Neuronal stem cell (in vitro differentiated cells): Measurements from ENCODE around the gene SPRR5.

Experiments used
- DNase-seq: peaks from one replicate; pipeline ENCODE4 v3.0.0-alpha.2; 2013; ENCODE audit warnings: low spot score
- H2AFZ ChIP-seq: one replicate; pipeline ENCODE4 v1.6.1; 2013; ENCODE audit warnings: mild to moderate bottlenecking, low read length, inconsistent platforms
- H2AK5ac ChIP-seq: 2 replicates; pipeline ENCODE4 v1.6.1; 2013; ENCODE audit warnings: low read depth, mild to moderate bottlenecking, inconsistent platforms, low read length, moderate library complexity, mixed read lengths
- H2BK120ac ChIP-seq: 2 replicates; pipeline ENCODE4 v1.6.1; 2013; ENCODE audit warnings: low read depth, mild to moderate bottlenecking, inconsistent platforms, low read length, moderate library complexity, mixed read lengths
- H2BK12ac ChIP-seq: one replicate; pipeline ENCODE4 v1.6.1; 2013; ENCODE audit warnings: low read length, inconsistent platforms
- H2BK15ac ChIP-seq: 2 replicates; pipeline ENCODE4 v1.6.1; 2013; ENCODE audit warnings: mild to moderate bottlenecking, low read length, inconsistent platforms, mixed read lengths
- H2BK5ac ChIP-seq: one replicate; pipeline ENCODE4 v1.6.1; 2013; ENCODE audit warnings: inconsistent platforms, mild to moderate bottlenecking, low read length, moderate library complexity
- H3K14ac ChIP-seq: one replicate; pipeline ENCODE4 v1.6.1; 2013; ENCODE audit warnings: low read length, inconsistent platforms
- H3K18ac ChIP-seq: 2 replicates; pipeline ENCODE4 v1.6.1; 2013; ENCODE audit warnings: low read length, inconsistent platforms
- H3K23ac ChIP-seq: 2 replicates; pipeline ENCODE4 v1.6.1; 2013; ENCODE audit warnings: low read depth, mild to moderate bottlenecking, mixed read lengths, low read length, inconsistent platforms; ENCODE audit not compliant: poor library complexity
- H3K27ac ChIP-seq: replicated peaks from 3 replicates; pipeline ENCODE4 v1.5.1; 2013; ENCODE audit warnings: low read length, inconsistent platforms
- H3K27me3 ChIP-seq, 3 experiments: 2 replicates each; pipeline ENCODE4 v1.6.1; 2013; ENCODE audit warnings: low read length in 3 of 3, mild to moderate bottlenecking in 2 of 3, inconsistent platforms in 1 of 3, low read depth in 1 of 3, mixed read lengths in 1 of 3, moderate library complexity in 1 of 3; ENCODE audit not compliant: control insufficient read depth in 3 of 3, insufficient read depth in 3 of 3
- H3K36me3 ChIP-seq, 2 donors: replicated peaks in 1 of 2; 2 replicates each; pipeline ENCODE4 v1.6.1; 2013; ENCODE audit warnings: low read length in 2 of 2; ENCODE audit not compliant: control insufficient read depth in 2 of 2, insufficient read depth in 2 of 2
- H3K4ac ChIP-seq: 2 replicates; pipeline ENCODE4 v1.6.1; 2013; ENCODE audit warnings: inconsistent platforms, mild to moderate bottlenecking, low read length, moderate library complexity
- H3K4me1 ChIP-seq, 2 donors: 1 replicate in 1 of 2; 2 replicates in 1 of 2; pipeline ENCODE4 v1.6.1; 2013; ENCODE audit warnings: low read length in 2 of 2, low read depth in 1 of 2; ENCODE audit not compliant: control insufficient read depth in 2 of 2, insufficient read depth in 1 of 2
- H3K4me2 ChIP-seq: one replicate; pipeline ENCODE4 v1.6.1; 2013; ENCODE audit warnings: mild to moderate bottlenecking, low read length, inconsistent platforms; ENCODE audit not compliant: insufficient read depth, poor library complexity, severe bottlenecking
- H3K4me3 ChIP-seq, 2 donors: 2 replicates each; pipeline ENCODE4 v1.5.1; 2013; ENCODE audit warnings: low read length in 2 of 2, mild to moderate bottlenecking in 2 of 2, inconsistent platforms in 1 of 2, moderate library complexity in 1 of 2
- H3K79me1 ChIP-seq: one replicate; pipeline ENCODE4 v1.6.1; 2013; ENCODE audit warnings: low read depth, mild to moderate bottlenecking, inconsistent platforms, low read length, moderate library complexity
- H3K9ac ChIP-seq: one replicate; pipeline ENCODE4 v1.6.1; 2013; ENCODE audit warnings: mild to moderate bottlenecking, low read depth, low read length, inconsistent platforms; ENCODE audit not compliant: poor library complexity
- H3K9me3 ChIP-seq, 2 donors: replicated peaks in 1 of 2; 2 replicates each; pipeline versions ENCODE3 to v1.6.1; 2013; ENCODE audit warnings: low read length in 2 of 2, mild to moderate bottlenecking in 2 of 2, inconsistent platforms in 1 of 2, low read depth in 1 of 2, mixed read lengths in 1 of 2, moderate library complexity in 1 of 2; ENCODE audit not compliant: control insufficient read depth in 2 of 2, insufficient read depth in 1 of 2
- H4K8ac ChIP-seq: one replicate; pipeline ENCODE4 v1.6.1; 2013; ENCODE audit warnings: low read depth, mild to moderate bottlenecking, inconsistent platforms, low read length, moderate library complexity
- H4K91ac ChIP-seq: one replicate; pipeline ENCODE4 v1.6.1; 2013; ENCODE audit warnings: low read length, low read depth, mild to moderate bottlenecking, inconsistent platforms; ENCODE audit not compliant: poor library complexity
- WGBS, 2 donors: extraction: QIAGEN DNeasy Blood & Tissue Kit; methylation state at CpG; one replicate each; pipeline ENCODE4 v1.1.7; 2013; ENCODE audit warnings: missing lambda C conversion rate in 2 of 2, mixed read lengths in 1 of 2; ENCODE audit not compliant: insufficient read length in 2 of 2, insufficient replicate concordance in 1 of 2; ENCODE audit errors: extremely low coverage in 2 of 2; 5-methylcytosine and 5-hydroxymethylcytosine counted together

SPRR5 gene

GRCh38 chr1:152965853-152966252 lies 18.8 kb downstream of the SPRR5 start:
- Histone ChIP-seq H2AK5ac (no peak overlapping the region), H3K9ac (no peak overlapping the region), H2BK12ac (no peak overlapping the region), H3K27me3 (peaks cover 0 to 4% (median 0%) of the 10 kb centered on the region in 3 experiments), H3K4me3 (no peak overlapping the region), H2AFZ (no peak overlapping the region), H2BK5ac (no peak overlapping the region), H3K4me2 (no peak overlapping the region), H3K79me1 (no peaks in the 10 kb centered on the region), H3K14ac (no peak overlapping the region), H3K27ac (no peak overlapping the region), H3K4me1 (no peaks in the 10 kb centered on the region), H3K36me3 (no peaks in the 10 kb centered on the region), H4K8ac (no peak overlapping the region), H3K4ac (no peak overlapping the region), H3K9me3 (no peaks in the 10 kb centered on the region), H3K23ac (no peak overlapping the region), H2BK15ac (no peak overlapping the region), H3K18ac (no peak overlapping the region), H2BK120ac (no peak overlapping the region), H4K91ac (no peak overlapping the region)
- no peak for DNase-seq
- WGBS, 2 donors: no CpG with 5 or more reads among the region's 4 CpGs

DNA sequence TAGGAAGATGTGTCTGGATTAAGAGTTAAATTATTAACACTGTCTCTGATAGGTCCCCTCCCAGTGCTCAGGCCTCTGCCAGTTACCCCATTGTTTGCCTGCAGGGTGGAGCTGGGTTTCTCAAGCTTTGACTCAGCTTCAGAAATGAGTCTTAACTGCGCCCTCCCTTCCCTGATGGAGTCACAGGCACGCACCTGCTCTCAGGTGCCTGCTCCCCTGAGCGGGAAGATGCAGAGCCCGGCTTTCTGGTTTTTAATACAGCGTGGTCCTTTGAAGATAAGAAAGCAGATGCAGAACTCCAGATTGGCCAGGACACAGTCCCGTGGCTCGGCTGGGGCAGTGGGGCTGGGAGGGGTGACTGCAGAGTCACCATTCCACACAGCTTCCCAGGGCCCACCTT lies 20.2 kb downstream of the SPRR5 start:
- no peak overlapping the region for H3K18ac ChIP-seq
- no peaks in the 10 kb centered on the region for H3K9me3 ChIP-seq
- no peak for DNase-seq
- no peak overlapping the region for H2AK5ac ChIP-seq
- no peak overlapping the region for H3K4me3 ChIP-seq
- no peak overlapping the region for H4K8ac ChIP-seq
- H3K4me1 ChIP-seq: no peaks in the 10 kb centered on the region
- no peak overlapping the region for H3K4ac ChIP-seq
- no peak overlapping the region for H4K91ac ChIP-seq
- no peaks in the 10 kb centered on the region for H3K79me1 ChIP-seq
- WGBS, 2 donors: no CpG with 5 or more reads among the region's 7 CpGs
- H3K36me3 ChIP-seq: no peaks in the 10 kb centered on the region
- H3K4me2 ChIP-seq: no peak overlapping the region
- H3K27ac ChIP-seq: no peak overlapping the region
- H3K27me3 ChIP-seq: peaks cover 0 to 4% (median 0%) of the 10 kb centered on the region in 3 experiments
- H3K23ac ChIP-seq: no peak overlapping the region
- no peak overlapping the region for H2BK15ac ChIP-seq
- H2AFZ ChIP-seq: no peak overlapping the region
- no peak overlapping the region for H2BK5ac ChIP-seq
- H3K9ac ChIP-seq: no peak overlapping the region
- H2BK12ac ChIP-seq: no peak overlapping the region
- no peak overlapping the region for H2BK120ac ChIP-seq
- H3K14ac ChIP-seq: no peak overlapping the region

GRCh38 chr1:152968248-152968647 lies 21.2 kb downstream of the SPRR5 start:
- Histone ChIP-seq H3K36me3 (no peaks in the 10 kb centered on the region), H3K9ac (no peak overlapping the region), H3K4me3 (no peak overlapping the region), H2BK5ac (no peak overlapping the region), H2BK12ac (no peak overlapping the region), H4K91ac (no peak overlapping the region), H3K18ac (no peak overlapping the region), H3K23ac (no peak overlapping the region), H3K4ac (no peak overlapping the region), H2BK120ac (no peak overlapping the region), H3K14ac (no peak overlapping the region), H3K4me2 (no peak overlapping the region), H3K27ac (no peak overlapping the region), H2BK15ac (no peak overlapping the region), H3K9me3 (no peaks in the 10 kb centered on the region), H3K4me1 (no peaks in the 10 kb centered on the region), H3K79me1 (no peaks in the 10 kb centered on the region), H3K27me3 (peaks cover 0 to 4% (median 0%) of the 10 kb centered on the region in 3 experiments), H2AK5ac (no peak overlapping the region), H2AFZ (no peak overlapping the region), H4K8ac (no peak overlapping the region)
- no peak for DNase-seq
- WGBS, 2 donors: no CpG with 5 or more reads among the region's 2 CpGs

DNA sequence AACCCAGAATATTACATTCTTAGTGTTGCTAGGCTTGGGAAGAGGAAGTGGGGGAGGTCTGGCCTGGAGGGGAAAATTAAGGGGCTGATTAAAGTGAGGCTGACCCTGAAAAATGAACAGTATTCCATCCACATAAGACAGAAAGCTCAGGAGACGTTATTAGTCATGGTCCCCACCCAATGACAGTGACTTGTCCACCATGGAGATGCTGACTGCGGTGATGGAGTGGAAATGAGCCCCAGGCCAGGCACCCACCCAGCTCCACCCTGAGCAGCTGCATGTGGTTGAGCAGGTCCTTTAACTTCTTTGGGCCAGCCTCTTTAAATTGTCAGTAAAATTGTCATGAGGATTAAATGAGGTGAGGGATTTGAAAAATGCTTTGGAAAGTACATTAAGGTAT lies 22.0 kb downstream of the SPRR5 start:
- no peak for DNase-seq
- no peak overlapping the region for H2AFZ ChIP-seq
- no peak overlapping the region for H3K4me2 ChIP-seq
- no peak overlapping the region for H2BK5ac ChIP-seq
- no peak overlapping the region for H3K18ac ChIP-seq
- H3K14ac ChIP-seq: no peak overlapping the region
- no peak overlapping the region for H2AK5ac ChIP-seq
- H2BK15ac ChIP-seq: no peak overlapping the region
- no peaks in the 10 kb centered on the region for H3K79me1 ChIP-seq
- H3K23ac ChIP-seq: no peak overlapping the region
- WGBS, 2 donors: no CpG with 5 or more reads among the region's 2 CpGs
- H2BK120ac ChIP-seq: no peak overlapping the region
- no peak overlapping the region for H4K91ac ChIP-seq
- H3K4me1 ChIP-seq: no peaks in the 10 kb centered on the region
- no peak overlapping the region for H2BK12ac ChIP-seq
- H3K4ac ChIP-seq: no peak overlapping the region
- H3K9me3 ChIP-seq: no peaks in the 10 kb centered on the region
- peaks cover 0 to 4% (median 0%) of the 10 kb centered on the region in 3 experiments for H3K27me3 ChIP-seq
- H3K36me3 ChIP-seq: no peaks in the 10 kb centered on the region
- no peak overlapping the region for H4K8ac ChIP-seq
- H3K27ac ChIP-seq: no peak overlapping the region
- H3K4me3 ChIP-seq: no peak overlapping the region
- no peak overlapping the region for H3K9ac ChIP-seq
